PFSK-1 (cell line): Measurements from ENCODE around the gene COPS3.

Experiments used
- FOXP2 ChIP-seq: optimal IDR thresholded peaks from 2 replicates; pipeline ENCODE3; 2011; ENCODE audit warnings: borderline replicate concordance, control low read depth, inconsistent platforms; ENCODE audit not compliant: insufficient read depth; ENCODE audit errors: extremely low read length, extremely low read depth
- POLR2AphosphoS5 ChIP-seq: IDR thresholded peaks from 2 replicates; pipeline ENCODE4 v1.6.1; 2012; ENCODE audit warnings: low read depth, mild to moderate bottlenecking, control low read depth, low read length, moderate library complexity
- SIN3A ChIP-seq: IDR thresholded peaks from 2 replicates; pipeline ENCODE4 v1.6.1; 2012; ENCODE audit warnings: mild to moderate bottlenecking, low read length, moderate library complexity, borderline replicate concordance; ENCODE audit not compliant: insufficient read depth
- TAF1 ChIP-seq: IDR thresholded peaks from 2 replicates; pipeline ENCODE4 v1.6.1; 2012; ENCODE audit warnings: low read length, control low read depth, borderline replicate concordance; ENCODE audit not compliant: insufficient read depth
- TF ChIP-seq, protein P1 (sequence below), 2 experiments: IDR thresholded peaks; 2 replicates each; pipeline versions ENCODE4 v1.6.1 to v1.8.0; 2011 to 2012; ENCODE audit warnings: low read depth in 2 of 2, low read length in 2 of 2, control low read depth in 1 of 2, inconsistent platforms in 1 of 2, mild to moderate bottlenecking in 1 of 2, moderate library complexity in 1 of 2; ENCODE audit not compliant: insufficient read depth in 1 of 2

Gene COPS3

DNA sequence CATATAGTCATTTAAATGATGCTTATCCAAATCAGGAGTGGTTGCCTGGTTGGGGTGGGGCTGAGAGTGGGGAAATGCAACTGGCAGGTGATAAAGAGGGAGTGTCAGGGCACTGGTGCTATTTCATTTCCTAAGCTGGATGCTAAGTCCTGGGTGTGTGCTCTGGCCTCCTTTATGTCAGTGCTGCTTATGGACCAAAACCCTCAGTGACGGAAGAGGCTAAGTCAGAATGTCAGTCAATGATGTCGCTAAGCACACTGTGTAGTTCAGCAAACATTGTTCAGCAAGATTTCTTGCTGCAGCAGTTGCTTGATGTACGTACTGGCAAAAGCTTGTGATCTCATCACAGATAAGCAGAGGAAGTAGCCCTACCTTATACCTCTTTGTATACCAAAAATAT is 27.6 kb downstream of the COPS3 start:
- TF ChIP-seq FOXP2: no peak
- TF ChIP-seq POLR2AphosphoS5: no peak
- TF ChIP-seq, protein P1, sequence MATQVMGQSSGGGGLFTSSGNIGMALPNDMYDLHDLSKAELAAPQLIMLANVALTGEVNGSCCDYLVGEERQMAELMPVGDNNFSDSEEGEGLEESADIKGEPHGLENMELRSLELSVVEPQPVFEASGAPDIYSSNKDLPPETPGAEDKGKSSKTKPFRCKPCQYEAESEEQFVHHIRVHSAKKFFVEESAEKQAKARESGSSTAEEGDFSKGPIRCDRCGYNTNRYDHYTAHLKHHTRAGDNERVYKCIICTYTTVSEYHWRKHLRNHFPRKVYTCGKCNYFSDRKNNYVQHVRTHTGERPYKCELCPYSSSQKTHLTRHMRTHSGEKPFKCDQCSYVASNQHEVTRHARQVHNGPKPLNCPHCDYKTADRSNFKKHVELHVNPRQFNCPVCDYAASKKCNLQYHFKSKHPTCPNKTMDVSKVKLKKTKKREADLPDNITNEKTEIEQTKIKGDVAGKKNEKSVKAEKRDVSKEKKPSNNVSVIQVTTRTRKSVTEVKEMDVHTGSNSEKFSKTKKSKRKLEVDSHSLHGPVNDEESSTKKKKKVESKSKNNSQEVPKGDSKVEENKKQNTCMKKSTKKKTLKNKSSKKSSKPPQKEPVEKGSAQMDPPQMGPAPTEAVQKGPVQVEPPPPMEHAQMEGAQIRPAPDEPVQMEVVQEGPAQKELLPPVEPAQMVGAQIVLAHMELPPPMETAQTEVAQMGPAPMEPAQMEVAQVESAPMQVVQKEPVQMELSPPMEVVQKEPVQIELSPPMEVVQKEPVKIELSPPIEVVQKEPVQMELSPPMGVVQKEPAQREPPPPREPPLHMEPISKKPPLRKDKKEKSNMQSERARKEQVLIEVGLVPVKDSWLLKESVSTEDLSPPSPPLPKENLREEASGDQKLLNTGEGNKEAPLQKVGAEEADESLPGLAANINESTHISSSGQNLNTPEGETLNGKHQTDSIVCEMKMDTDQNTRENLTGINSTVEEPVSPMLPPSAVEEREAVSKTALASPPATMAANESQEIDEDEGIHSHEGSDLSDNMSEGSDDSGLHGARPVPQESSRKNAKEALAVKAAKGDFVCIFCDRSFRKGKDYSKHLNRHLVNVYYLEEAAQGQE (IDR thresholded peaks at IDR 0.05; ENCODE audit: insufficient read depth in 1 of 2, low read depth in 2 of 2, low read length in 2 of 2): no peak
- no peak for TF ChIP-seq TAF1
- no peak for TF ChIP-seq SIN3A

DNA sequence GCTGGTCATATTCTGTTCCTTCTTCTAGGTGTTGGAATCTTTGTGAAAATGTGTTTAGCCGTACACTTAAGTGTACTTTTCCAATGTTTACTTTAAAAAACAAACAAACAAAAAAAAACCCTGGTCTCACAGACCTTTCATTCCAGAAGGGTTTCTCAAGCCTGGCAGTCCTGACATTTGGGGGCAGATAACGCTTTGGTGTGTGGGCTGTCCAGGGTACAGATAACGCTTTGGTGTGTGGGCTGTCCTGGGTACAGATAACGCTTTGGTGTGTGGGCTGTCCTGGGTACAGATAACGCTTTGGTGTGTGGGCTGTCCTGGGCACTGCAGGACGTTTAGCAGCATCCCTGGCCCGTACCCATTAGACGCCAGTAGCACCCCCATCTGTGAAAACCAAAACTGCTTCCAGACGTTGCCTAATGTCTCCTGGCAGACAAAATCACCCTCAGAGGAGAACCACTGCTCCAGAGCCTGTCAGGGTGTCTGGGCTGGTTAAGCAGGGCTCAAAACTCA is 28.8 kb downstream of the COPS3 start:
- TF ChIP-seq TAF1: no peak
- no peak for TF ChIP-seq SIN3A
- TF ChIP-seq POLR2AphosphoS5: no peak

DNA sequence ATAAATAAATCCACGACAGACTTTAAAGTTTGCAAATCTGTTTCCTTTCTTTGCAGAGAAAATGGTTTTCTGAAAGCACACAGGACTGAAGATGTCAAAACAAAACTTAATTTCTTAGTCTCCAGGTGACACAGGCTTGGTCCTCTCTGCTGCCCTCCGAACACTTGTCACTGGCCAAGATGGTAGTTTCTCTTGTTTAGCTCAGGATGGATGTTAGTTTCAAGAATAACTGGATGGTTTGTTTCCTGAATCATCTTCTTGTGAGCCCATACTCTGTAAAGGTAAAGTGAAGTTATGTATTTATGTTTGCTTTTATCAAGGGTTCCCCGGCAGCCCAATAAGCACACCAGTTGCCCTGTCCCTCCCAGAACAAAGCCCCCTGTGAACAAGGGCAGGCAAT is 34.2 kb downstream of the COPS3 start:
- TF ChIP-seq SIN3A (no peak), POLR2AphosphoS5 (0 out of 2 replicates have a peak, but pooled peaks have one; percentile 27)
- TF ChIP-seq, protein P1 (IDR thresholded peaks at IDR 0.05; ENCODE audit: insufficient read depth in 1 of 2, low read depth in 2 of 2, low read length in 2 of 2): no peak

DNA sequence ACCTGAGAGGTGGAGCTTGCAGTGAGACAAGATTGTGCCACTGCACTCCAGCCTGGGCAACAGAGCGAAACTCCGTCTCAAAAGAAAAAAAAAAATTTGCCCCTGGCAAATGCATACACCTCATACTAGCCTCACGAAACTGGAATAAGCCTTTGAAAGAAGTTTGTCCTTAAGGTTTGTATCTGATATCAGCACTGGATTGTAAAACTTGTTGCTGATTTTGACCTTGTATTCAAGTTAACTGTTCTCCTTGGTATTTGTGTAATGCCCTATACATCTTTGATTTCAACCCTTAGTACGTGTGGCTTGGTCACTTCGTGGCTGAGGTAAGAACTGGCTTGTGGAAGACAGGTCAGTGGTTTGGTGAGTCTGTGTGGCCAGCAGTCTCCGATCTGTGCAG is 37.9 kb downstream of the COPS3 start:
- TF ChIP-seq POLR2AphosphoS5 (no peak), FOXP2 (no peak), SIN3A (no peak), TAF1 (no peak)
- TF ChIP-seq, protein P1 (IDR thresholded peaks at IDR 0.05; ENCODE audit: insufficient read depth in 1 of 2, low read depth in 2 of 2, low read length in 2 of 2): no peak

GRCh38 chr17:17242246-17242645 is 38.8 kb downstream of the COPS3 start:
- no peak for TF ChIP-seq TAF1
- TF ChIP-seq, protein P1 (IDR thresholded peaks at IDR 0.05; ENCODE audit: insufficient read depth in 1 of 2, low read depth in 2 of 2, low read length in 2 of 2): no peak
- TF ChIP-seq FOXP2: no peak
- no peak for TF ChIP-seq POLR2AphosphoS5
- TF ChIP-seq SIN3A: no peak

DNA sequence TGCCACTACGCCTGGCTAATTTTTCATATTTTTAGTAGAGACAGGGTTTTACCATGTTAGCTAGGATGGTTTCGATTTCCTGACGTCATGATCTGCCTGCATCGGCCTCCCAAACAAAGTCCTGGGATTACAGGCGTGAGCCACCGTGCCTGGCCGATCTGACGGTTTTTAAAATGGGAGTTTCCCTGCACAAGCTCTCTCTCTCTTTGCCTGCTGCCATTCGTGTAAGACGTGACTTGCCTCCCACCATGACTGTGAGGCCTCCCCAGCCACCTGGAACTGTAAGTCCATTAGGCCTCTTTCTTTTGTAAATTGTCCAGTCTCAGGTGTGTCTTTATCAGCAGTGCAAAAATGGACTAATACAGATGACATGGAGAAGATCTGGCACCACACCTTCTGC is 39.4 kb downstream of the COPS3 start:
- TF ChIP-seq, protein P1 (IDR thresholded peaks at IDR 0.05; ENCODE audit: insufficient read depth in 1 of 2, low read depth in 2 of 2, low read length in 2 of 2): no peak
- TF ChIP-seq TAF1 (no peak), FOXP2 (no peak), SIN3A (no peak), POLR2AphosphoS5 (no peak)
